HEK293 (cell line): ENCODE results near the gene SRP19.

ENCODE experiments used
- FEZF1 ChIP-seq: fragments of 450-650 bp; formaldehyde crosslinking; IDR thresholded peaks from 2 replicates; pipeline ENCODE4 v1.5.1; 2016; ENCODE audit warnings: missing biosample characterization, missing genetic modification characterization
- GLI4 ChIP-seq: fragments of 450-650 bp; formaldehyde crosslinking; IDR thresholded peaks from 2 replicates; pipeline ENCODE4 v1.5.1; 2016; ENCODE audit warnings: missing biosample characterization, missing genetic modification characterization
- MYNN ChIP-seq: fragments of 450-650 bp; formaldehyde crosslinking; IDR thresholded peaks from 2 replicates; pipeline ENCODE4 v1.5.1; 2016; ENCODE audit warnings: missing biosample characterization, missing genetic modification characterization, borderline replicate concordance
- SCRT1 ChIP-seq: fragments of 450-650 bp; formaldehyde crosslinking; IDR thresholded peaks from 2 replicates; pipeline ENCODE4 v1.5.1; 2016; ENCODE audit warnings: missing biosample characterization, missing genetic modification characterization, borderline replicate concordance
- ZFP69B ChIP-seq: fragments of 450-650 bp; formaldehyde crosslinking; IDR thresholded peaks from 2 replicates; pipeline ENCODE4 v1.5.1; 2016; ENCODE audit warnings: missing biosample characterization, missing genetic modification characterization
- ZNF175 ChIP-seq: fragments of 450-650 bp; formaldehyde crosslinking; IDR thresholded peaks from 2 replicates; pipeline ENCODE4 v1.5.1; 2016; ENCODE audit warnings: missing biosample characterization, missing genetic modification characterization
- ZNF292 ChIP-seq: fragments of 450-650 bp; formaldehyde crosslinking; IDR thresholded peaks from 2 replicates; pipeline ENCODE4 v1.5.1; 2016; ENCODE audit warnings: low read depth, missing biosample characterization, missing genetic modification characterization, borderline replicate concordance
- ZNF404 ChIP-seq: fragments of 450-650 bp; formaldehyde crosslinking; IDR thresholded peaks from 2 replicates; pipeline ENCODE4 v1.5.1; 2017; ENCODE audit warnings: missing biosample characterization, missing genetic modification characterization
- ZNF596 ChIP-seq: fragments of 450-650 bp; IDR thresholded peaks from 2 replicates; pipeline ENCODE4 v1.5.0; 2018; ENCODE audit warnings: missing biosample characterization, mild to moderate bottlenecking, missing genetic modification characterization, moderate library complexity
- TF ChIP-seq, protein P1 (sequence below): fragments of 450-650 bp; formaldehyde crosslinking; IDR thresholded peaks from 2 replicates; pipeline ENCODE4 v1.5.1; 2016; ENCODE audit warnings: missing biosample characterization, missing genetic modification characterization
- TF ChIP-seq, protein P2 (sequence below): fragments of 450-650 bp; formaldehyde crosslinking; IDR thresholded peaks from 2 replicates; pipeline ENCODE4 v1.5.1; 2016; ENCODE audit warnings: missing biosample characterization, missing genetic modification characterization
- TF ChIP-seq, protein P3 (sequence below): fragments of 450-650 bp; formaldehyde crosslinking; IDR thresholded peaks from 2 replicates; pipeline ENCODE4 v1.5.1; 2016; ENCODE audit warnings: missing biosample characterization, missing genetic modification characterization
- TF ChIP-seq, protein P4 (sequence below): IDR thresholded peaks from 2 replicates; pipeline ENCODE4 v1.6.1; 2011; ENCODE audit warnings: mild to moderate bottlenecking, low read depth, low read length, borderline replicate concordance

The SRP19 gene

DNA sequence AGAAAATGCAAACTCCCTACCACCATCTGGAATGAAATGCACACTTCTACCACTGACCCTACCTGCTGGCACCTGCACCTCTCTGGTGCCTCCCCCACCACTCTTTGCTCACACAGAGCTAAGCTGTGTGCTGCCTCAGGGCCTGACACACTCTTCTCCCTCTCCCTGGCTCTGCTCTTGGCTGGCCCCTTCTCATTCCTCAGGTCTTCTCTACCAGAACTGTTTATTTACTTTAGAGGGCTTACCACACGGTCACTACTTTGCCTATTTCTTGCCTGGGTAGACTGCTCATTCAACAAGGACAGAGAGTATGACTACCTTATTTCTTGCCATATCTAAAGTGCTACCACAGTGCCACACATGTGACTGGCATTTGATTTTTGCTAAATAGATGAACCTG, 57.6 kb downstream of the SRP19 start (continued):
- TF ChIP-seq, protein P1, sequence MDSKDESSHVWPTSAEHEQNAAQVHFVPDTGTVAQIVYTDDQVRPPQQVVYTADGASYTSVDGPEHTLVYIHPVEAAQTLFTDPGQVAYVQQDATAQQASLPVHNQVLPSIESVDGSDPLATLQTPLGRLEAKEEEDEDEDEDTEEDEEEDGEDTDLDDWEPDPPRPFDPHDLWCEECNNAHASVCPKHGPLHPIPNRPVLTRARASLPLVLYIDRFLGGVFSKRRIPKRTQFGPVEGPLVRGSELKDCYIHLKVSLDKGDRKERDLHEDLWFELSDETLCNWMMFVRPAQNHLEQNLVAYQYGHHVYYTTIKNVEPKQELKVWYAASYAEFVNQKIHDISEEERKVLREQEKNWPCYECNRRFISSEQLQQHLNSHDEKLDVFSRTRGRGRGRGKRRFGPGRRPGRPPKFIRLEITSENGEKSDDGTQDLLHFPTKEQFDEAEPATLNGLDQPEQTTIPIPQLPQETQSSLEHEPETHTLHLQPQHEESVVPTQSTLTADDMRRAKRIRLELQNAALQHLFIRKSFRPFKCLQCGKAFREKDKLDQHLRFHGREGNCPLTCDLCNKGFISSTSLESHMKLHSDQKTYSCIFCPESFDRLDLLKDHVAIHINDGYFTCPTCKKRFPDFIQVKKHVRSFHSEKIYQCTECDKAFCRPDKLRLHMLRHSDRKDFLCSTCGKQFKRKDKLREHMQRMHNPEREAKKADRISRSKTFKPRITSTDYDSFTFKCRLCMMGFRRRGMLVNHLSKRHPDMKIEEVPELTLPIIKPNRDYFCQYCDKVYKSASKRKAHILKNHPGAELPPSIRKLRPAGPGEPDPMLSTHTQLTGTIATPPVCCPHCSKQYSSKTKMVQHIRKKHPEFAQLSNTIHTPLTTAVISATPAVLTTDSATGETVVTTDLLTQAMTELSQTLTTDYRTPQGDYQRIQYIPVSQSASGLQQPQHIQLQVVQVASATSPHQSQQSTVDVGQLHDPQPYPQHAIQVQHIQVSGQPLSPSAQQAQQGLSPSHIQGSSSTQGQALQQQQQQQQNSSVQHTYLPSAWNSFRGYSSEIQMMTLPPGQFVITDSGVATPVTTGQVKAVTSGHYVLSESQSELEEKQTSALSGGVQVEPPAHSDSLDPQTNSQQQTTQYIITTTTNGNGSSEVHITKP (tag by site-specific recombination) = no peak
- no peak for TF ChIP-seq MYNN (tag by site-specific recombination)
- TF ChIP-seq, protein P2, sequence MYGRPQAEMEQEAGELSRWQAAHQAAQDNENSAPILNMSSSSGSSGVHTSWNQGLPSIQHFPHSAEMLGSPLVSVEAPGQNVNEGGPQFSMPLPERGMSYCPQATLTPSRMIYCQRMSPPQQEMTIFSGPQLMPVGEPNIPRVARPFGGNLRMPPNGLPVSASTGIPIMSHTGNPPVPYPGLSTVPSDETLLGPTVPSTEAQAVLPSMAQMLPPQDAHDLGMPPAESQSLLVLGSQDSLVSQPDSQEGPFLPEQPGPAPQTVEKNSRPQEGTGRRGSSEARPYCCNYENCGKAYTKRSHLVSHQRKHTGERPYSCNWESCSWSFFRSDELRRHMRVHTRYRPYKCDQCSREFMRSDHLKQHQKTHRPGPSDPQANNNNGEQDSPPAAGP (tag by site-specific recombination) = no peak
- TF ChIP-seq, protein P3, sequence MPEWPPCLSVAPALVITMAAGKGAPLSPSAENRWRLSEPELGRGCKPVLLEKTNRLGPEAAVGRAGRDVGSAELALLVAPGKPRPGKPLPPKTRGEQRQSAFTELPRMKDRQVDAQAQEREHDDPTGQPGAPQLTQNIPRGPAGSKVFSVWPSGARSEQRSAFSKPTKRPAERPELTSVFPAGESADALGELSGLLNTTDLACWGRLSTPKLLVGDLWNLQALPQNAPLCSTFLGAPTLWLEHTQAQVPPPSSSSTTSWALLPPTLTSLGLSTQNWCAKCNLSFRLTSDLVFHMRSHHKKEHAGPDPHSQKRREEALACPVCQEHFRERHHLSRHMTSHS (tag by site-specific recombination) = no peak
- TF ChIP-seq ZFP69B (tag by site-specific recombination) = no peak
- TF ChIP-seq ZNF596 (tag by site-specific recombination) = no peak
- TF ChIP-seq ZNF292 (tag by site-specific recombination) = no peak
- no peak for TF ChIP-seq GLI4
- TF ChIP-seq, protein P4, sequence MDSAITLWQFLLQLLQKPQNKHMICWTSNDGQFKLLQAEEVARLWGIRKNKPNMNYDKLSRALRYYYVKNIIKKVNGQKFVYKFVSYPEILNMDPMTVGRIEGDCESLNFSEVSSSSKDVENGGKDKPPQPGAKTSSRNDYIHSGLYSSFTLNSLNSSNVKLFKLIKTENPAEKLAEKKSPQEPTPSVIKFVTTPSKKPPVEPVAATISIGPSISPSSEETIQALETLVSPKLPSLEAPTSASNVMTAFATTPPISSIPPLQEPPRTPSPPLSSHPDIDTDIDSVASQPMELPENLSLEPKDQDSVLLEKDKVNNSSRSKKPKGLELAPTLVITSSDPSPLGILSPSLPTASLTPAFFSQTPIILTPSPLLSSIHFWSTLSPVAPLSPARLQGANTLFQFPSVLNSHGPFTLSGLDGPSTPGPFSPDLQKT = no peak
- no peak for TF ChIP-seq ZNF175 (tag by site-specific recombination)
- TF ChIP-seq ZNF404 (tag by site-specific recombination) = no peak
- TF ChIP-seq FEZF1 = 0 out of 2 replicates have a peak, but pooled peaks have one; percentile 28
- TF ChIP-seq SCRT1 (tag by site-specific recombination) = peak; percentile 64; the same call in 1 of the 2 replicates
